NCI-H2107 treated with DMSO at 0.1 percent for 48 hours (cell line): ENCODE data around the gene PPP1R37.

Source experiments
- DNase-seq: peaks from one replicate; lab custom pipeline; 2025; ENCODE audit not compliant: unreplicated experiment; lab: John Stamatoyannopoulos, UW

The PPP1R37 gene, protein sequence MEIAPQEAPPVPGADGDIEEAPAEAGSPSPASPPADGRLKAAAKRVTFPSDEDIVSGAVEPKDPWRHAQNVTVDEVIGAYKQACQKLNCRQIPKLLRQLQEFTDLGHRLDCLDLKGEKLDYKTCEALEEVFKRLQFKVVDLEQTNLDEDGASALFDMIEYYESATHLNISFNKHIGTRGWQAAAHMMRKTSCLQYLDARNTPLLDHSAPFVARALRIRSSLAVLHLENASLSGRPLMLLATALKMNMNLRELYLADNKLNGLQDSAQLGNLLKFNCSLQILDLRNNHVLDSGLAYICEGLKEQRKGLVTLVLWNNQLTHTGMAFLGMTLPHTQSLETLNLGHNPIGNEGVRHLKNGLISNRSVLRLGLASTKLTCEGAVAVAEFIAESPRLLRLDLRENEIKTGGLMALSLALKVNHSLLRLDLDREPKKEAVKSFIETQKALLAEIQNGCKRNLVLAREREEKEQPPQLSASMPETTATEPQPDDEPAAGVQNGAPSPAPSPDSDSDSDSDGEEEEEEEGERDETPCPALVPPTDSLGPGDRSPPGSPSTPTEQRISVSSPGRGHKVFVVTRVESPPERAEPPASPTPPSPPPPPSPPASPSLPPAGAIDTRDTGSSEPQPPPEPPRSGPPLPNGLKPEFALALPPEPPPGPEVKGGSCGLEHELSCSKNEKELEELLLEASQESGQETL

DNA sequence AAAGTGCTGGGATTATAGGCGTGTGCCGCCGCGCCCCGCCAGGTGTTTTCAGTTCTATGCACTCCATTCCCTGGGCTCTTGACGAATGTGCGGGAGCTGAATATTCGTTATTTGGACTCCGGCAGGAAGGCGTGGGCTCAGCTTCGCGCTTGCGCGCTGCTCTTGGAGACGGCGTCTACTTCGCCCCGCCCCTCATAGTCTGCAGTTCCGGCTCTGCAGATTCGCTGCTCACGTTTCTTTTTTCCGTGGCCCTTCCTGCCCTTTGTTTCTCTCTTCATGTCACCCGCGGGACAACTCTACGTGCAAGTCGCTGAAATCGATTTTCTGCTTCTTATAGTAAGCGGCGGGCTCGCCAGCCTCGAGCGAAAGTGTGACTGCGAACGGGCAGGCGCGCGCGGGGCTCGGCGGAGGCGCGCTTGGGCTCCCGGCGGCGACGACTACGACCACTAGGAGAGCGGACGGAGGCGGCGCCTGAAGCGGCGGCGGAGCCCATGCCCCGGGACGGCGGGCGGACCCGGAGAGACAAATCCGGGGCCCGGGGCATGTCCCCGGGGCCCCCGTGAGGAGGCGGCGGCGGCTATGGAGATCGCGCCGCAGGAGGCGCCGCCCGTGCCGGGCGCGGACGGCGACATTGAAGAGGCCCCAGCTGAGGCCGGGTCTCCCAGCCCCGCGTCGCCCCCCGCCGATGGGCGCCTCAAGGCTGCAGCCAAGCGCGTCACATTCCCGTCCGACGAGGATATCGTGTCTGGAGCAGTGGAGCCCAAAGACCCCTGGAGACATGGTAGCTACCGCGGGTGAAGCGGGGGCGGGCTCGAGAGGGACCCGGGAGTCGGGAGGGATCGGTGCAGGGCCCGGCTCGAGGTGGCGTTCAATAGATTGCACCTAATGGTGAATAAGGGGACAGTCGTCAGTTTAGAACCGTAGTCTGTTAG is at the start of gene PPP1R37:
Gene PPP1R37, plus strand, starts transcription at position 433 of the 932 bp plus-strand sequence. Its CDS starts 147 bp downstream, at position 580.
- DNase-seq, result peak; percentile 90

- no peak for DNase-seq
These were observed 47.2 kb upstream of the PPP1R37 start for GRCh38 chr19:45045671-45046353.

DNA sequence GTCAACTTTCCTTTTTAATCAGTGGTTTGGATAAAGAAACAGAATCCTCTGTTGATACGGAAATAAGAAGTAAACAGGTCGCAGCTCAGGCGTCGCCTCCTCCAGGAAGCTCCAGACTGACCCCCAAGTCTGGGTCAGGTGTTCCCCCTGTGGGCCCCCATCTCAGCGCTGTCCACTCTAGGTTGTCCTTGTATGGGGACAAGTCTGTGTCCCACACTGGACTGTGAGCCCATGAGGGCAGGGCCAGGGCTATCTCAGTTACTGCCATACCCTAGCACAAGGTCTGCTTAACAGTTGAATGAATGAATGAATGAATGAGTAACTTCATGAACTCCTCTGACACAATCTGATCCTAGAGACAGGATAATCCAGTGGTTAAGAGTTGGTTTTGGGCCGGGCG is 46.6 kb upstream of the PPP1R37 start:
- no peak for DNase-seq

- DNase-seq, result no peak
These were observed 45.7 kb upstream of the PPP1R37 start for GRCh38 chr19:45047188-45047797.

GRCh38 chr19:45049073-45049736 is 43.8 kb upstream of the PPP1R37 start:
- no peak for DNase-seq

DNA sequence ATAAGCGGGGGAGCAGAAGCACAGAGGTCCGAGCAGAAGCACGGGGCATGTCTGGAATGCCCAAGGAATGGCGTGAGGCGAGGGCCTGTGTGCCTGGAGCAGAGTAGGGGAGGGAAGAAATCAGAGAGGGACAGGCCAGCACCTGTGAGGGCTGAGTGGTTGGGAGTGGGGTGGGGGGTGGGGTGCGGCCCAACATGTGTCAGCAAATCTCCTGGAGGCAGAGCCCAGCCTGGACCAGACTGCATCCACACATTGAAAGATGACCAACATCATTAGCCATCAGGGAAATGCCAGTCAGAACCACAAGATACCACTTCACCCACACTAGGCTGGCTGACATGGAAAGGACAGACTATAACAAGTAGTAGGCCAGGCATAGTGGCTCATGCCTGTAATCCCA is 42.9 kb upstream of the PPP1R37 start:
- DNase-seq, result no peak

- DNase-seq, result no peak
These were observed 40.9 kb upstream of the PPP1R37 start for GRCh38 chr19:45051929-45052579.

- no peak for DNase-seq
These were observed 36.1 kb upstream of the PPP1R37 start for GRCh38 chr19:45056831-45057230.

GRCh38 chr19:45057444-45057843 is 35.5 kb upstream of the PPP1R37 start:
- DNase-seq, result no peak

- no peak for DNase-seq
These were observed 34.3 kb upstream of the PPP1R37 start for GRCh38 chr19:45058622-45059159.

DNA sequence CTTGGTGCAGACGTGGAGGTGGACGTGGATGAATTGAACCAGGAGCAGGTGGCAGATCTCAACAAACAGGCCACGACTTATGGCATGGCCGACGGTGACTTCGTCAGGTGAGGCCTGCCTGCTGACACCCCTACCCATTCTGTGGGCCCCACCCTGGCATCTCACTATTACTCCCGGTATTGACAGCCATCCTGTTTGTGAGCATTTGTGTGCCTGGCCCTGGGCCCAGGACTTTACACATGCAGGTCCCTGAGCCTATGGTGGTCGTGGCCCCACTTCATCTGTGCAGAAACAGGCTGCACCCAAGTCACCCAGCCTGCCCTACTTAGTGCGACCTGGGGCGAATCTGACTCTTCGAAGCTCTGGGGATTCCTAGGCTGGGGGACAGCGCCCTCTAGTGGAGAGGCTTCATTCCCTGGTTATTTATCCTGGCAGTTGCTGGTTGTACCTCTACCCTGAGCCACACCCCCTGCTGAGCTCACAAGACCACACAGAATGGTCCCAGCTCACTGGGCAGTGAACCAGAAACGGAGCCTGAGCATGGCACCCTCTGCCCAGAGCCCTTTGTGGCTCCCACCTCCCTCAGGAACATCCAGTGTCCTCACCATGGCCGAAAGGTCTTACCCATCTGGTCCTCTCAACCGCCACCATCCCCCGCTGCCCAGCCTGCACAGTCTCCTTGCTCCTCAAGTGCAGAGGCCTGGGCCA is 33.6 kb upstream of the PPP1R37 start:
- peak; percentile 39 for DNase-seq

DNA sequence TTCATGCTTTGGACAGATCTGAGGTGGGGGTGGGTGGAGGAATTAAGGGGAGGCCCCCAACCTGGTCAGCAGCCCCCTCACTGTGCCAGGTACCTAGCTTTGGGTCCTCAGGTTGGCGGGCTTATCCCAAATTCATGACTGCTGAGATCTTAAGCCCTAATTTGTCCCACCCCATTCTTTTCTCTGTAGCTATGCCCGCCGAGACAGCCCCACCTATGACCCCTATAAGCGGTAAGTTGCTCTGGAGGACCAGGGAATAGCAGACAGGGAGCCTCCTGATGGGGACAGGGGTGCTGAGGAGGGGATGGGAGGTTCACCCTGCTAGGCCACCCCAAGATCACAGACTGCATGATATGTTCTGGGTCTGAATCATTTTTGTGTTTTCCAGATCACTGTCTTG is 31.0 kb upstream of the PPP1R37 start:
- no peak for DNase-seq

- no peak for DNase-seq
These were observed 28.9 kb upstream of the PPP1R37 start for GRCh38 chr19:45063851-45064801.

DNA sequence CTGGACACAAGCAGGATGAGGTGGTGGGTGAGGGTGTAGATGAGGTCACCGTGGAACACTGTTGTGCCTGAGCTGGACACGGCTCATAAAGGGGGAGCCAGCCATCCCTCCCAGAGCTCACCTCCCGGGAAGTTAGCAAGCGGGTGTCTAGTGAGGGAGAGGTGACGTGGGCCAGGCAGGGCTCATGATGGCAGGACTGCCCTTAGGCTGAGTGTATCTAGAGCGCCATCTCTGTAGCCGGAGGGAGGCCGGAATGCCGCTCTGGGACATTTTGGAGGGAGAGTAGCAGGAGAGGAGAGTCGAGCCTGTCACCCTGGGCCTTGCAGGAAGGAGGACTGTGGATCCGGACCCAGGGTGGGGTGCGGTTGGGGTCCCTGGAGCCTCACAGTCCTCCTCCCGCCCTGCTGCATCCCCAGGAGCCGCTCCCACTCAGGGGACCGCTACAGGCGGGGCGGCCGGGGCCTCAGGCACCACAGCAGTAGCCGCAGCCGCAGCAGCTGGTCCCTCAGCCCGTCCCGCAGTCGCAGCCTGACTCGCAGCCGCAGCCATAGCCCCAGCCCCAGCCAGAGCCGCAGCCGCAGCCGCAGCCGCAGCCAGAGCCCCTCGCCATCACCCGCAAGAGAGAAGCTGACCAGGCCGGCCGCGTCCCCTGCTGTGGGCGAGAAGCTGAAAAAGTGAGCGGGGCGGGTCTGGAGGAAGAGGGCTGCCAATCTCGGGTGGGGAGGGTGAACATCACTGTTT is 25.9 kb upstream of the PPP1R37 start:
- DNase-seq, result no peak

- DNase-seq, result no peak
These were observed 24.9 kb upstream of the PPP1R37 start for GRCh38 chr19:45068041-45068440.

- DNase-seq, result no peak
These were observed 23.9 kb upstream of the PPP1R37 start for GRCh38 chr19:45069056-45069455.

DNA sequence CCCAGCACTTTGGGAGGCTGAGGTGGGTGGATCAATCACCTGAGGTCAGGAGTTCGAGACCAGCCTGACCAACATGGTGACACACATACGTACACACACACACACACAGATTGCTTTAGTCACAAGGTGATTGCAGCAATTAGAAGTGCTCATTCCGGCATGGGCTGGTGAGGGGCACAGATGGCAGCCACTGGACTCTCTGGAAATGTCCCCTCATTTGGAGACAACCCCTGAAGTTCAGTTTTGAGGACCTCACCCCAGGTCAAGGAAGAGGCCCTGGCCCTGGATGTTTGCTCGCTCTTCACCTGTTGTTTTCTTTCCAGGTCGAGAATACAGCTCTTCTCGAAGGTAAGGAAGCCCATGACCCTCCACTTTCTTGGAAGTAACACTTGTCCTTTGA is 22.8 kb upstream of the PPP1R37 start:
- DNase-seq, result no peak
